Right atrium auricular region (tissue), 2 donors: ENCODE measurements around the gene ESPL1. TPM values are rescaled to one million over a fixed set of nuclear protein-coding genes. Genes with fewer than 3 reads are reported as not detected.

Experiments
- DNase-seq: peaks from one replicate; pipeline ENCODE4 v3.0.0-alpha.2; 2019; ENCODE audit warnings: low spot score
- H3K27ac ChIP-seq, 2 donors: fragments of 200-600 bp; sonication (generic); 1 replicate in 1 of 2; 2 replicates in 1 of 2; pipeline ENCODE4 v1.5.1; 2016 to 2019
- H3K27me3 ChIP-seq, 2 donors: fragments of 200-600 bp; sonication (generic); one replicate each; pipeline versions ENCODE4 v1.5.1 to v1.6.0; 2017 to 2019
- H3K36me3 ChIP-seq: fragments of 200-600 bp; sonication (generic); one replicate; pipeline ENCODE4 v1.5.1; 2016
- H3K4me1 ChIP-seq, 2 donors: fragments of 200-600 bp; sonication (generic); one replicate each; pipeline versions ENCODE4 v1.5.1 to v1.6.0; 2017 to 2019
- H3K4me3 ChIP-seq, 2 donors: fragments of 200-600 bp; sonication (generic); 1 replicate in 1 of 2; 2 replicates in 1 of 2; pipeline ENCODE4 v1.5.1; 2017 to 2019; ENCODE audit warnings: mild to moderate bottlenecking in 1 of 2, moderate library complexity in 1 of 2
- H3K9me3 ChIP-seq, 2 donors: fragments of 200-600 bp; sonication (generic); one replicate each; pipeline ENCODE4 v1.5.1; 2019
- CTCF ChIP-seq, 2 donors: fragments of 200-600 bp; sonication (generic); IDR thresholded peaks; one replicate each; pipeline ENCODE4 v1.5.1; 2019; ENCODE audit warnings: antibody characterized with exemption in 2 of 2
- total RNA-seq, 2 donors: library from RNA; depleted of rRNA; stranded (reverse); fragments of >200 nt; gene quantifications; one replicate each; pipeline ENCODE4 v1.1.0, GENCODE V29; 2016

Gene ESPL1
- total RNA-seq, 2 donors from 2014 or later = 0.12 to 0.59 TPM

- H3K36me3 ChIP-seq = no peaks in the 10 kb centered on the region
Observed at GRCh38 chr12:53276511-53276910, 8.4 kb downstream of the ESPL1 start.

GRCh38 chr12:53277981-53278380, 9.9 kb downstream of the ESPL1 start:
- Histone ChIP-seq H3K9me3 (no peaks in the 10 kb centered on the region), H3K36me3 (no peaks in the 10 kb centered on the region), H3K4me1 (no peaks in the 10 kb centered on the region), H3K27me3 (no peaks in the 10 kb centered on the region), H3K4me3 (no peak overlapping the region), H3K27ac (no peak overlapping the region)
- no peak for TF ChIP-seq CTCF (IDR thresholded peaks at IDR 0.05)
- no peak for DNase-seq

More at GRCh38 chr12:53276511-53276910, 8.4 kb downstream of the ESPL1 start:
- no peak for TF ChIP-seq CTCF (IDR thresholded peaks at IDR 0.05)
- Histone ChIP-seq H3K27ac (no peak overlapping the region), H3K27me3 (no peaks in the 10 kb centered on the region), H3K4me1 (no peaks in the 10 kb centered on the region), H3K9me3 (no peaks in the 10 kb centered on the region), H3K4me3 (no peak overlapping the region)
- DNase-seq = no peak

- Histone ChIP-seq H3K27ac (no peak overlapping the region), H3K4me3 (no peak overlapping the region), H3K36me3 (no peaks in the 10 kb centered on the region), H3K27me3 (no peaks in the 10 kb centered on the region), H3K9me3 (no peaks in the 10 kb centered on the region), H3K4me1 (no peaks in the 10 kb centered on the region)
- no peak for TF ChIP-seq CTCF (IDR thresholded peaks at IDR 0.05)
- no peak for DNase-seq
Observed at GRCh38 chr12:53279283-53279869, 11.3 kb downstream of the ESPL1 start.

- Histone ChIP-seq H3K9me3 (no peaks in the 10 kb centered on the region), H3K36me3 (no peaks in the 10 kb centered on the region), H3K4me3 (no peak overlapping the region), H3K27ac (no peak overlapping the region), H3K4me1 (no peaks in the 10 kb centered on the region), H3K27me3 (no peaks in the 10 kb centered on the region)
- DNase-seq = no peak
- TF ChIP-seq CTCF (IDR thresholded peaks at IDR 0.05) = no peak
Observed at GRCh38 chr12:53279888-53280498, 11.9 kb downstream of the ESPL1 start.

GRCh38 chr12:53286448-53286847, 18.3 kb downstream of the ESPL1 start:
- Histone ChIP-seq H3K4me1 (no peaks in the 10 kb centered on the region), H3K36me3 (no peaks in the 10 kb centered on the region), H3K27me3 (no peaks in the 10 kb centered on the region), H3K4me3 (no peak overlapping the region), H3K9me3 (no peaks in the 10 kb centered on the region), H3K27ac (no peak overlapping the region)
- no peak for TF ChIP-seq CTCF (IDR thresholded peaks at IDR 0.05)
- DNase-seq = no peak
